ENCODE results near the gene SNX20.

The SNX20 gene

DNA sequence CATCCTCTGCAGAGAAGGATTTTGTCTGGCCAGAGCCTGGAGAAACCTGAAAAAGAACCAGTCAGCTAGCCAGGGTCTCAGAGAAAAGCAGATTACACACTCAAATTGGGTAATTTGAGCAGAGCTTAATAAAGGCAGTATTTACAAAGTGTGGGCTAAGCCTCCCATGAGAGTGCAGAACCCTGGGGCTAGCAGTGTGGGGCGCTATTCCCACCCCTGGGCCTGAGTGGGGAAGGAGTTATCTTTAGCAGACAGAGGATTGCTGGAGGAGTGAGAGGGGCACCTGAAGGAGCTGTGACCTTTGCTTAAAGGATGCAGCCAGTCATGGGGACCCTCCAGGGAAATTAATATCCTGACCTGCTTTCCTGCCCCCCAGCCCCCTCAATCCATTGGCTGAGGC, 46.2 kb downstream of the SNX20 start:
- no peak for DNase-seq (ENCODE audit: low read depth)

DNA sequence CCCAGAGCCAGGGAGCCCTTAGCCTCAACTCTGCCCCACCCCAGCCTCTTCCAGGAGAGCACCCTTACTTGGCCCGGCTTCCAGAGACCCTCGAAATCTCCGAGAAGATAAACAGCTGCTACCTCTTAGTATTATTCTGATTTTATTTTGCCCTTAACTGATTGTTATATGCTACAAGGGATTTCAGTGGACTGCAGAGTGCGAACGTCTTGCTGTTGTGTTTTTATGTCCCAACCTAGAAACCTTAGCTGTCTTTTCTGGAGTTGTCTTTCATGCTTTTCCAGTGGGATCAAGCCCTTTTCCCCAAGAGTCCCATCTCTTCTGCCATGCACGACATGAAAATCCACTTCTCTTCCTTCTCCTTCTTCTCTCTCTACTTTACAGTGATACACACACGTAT, 47.0 kb downstream of the SNX20 start:
- no peak for DNase-seq (ENCODE audit: low read depth)

DNA sequence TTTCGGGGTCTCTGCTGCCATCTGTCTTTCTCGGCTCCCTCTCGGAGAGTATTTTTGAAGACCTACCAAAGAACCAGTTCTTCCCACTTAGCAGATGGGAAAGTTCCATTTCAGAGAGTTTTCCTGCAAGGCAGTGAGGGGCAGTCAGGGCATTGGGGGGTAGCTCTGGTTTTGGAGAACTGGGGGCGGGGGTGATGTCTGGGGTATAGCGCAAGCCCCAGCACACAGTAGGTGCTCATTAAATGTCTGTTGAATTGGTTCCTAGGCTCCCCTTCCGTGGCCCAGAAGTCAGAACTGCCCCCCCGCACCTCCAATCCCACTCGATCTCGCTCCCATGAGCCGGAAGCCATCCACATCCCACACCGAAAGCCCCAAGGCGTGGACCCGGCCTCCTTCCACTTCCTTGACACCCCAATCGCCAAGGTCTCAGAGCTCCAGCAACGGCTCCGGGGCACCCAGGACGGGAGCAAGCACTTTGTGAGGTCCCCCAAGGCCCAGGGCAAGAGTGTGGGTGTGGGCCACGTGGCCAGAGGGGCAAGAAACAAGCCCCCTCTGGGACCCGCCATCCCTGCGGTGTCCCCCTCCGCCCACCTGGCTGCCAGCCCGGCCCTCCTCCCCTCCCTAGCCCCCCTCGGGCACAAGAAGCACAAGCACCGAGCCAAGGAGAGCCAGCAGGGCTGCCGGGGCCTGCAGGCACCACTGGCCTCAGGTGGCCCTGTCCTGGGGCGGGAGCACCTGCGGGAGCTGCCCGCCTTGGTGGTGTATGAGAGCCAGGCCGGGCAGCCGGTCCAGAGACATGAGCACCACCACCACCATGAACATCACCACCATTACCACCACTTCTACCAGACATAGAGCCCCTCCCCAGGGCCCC, 47.9 kb downstream of the SNX20 start:
- DNase-seq (ENCODE audit: low read depth), result no peak

DNA sequence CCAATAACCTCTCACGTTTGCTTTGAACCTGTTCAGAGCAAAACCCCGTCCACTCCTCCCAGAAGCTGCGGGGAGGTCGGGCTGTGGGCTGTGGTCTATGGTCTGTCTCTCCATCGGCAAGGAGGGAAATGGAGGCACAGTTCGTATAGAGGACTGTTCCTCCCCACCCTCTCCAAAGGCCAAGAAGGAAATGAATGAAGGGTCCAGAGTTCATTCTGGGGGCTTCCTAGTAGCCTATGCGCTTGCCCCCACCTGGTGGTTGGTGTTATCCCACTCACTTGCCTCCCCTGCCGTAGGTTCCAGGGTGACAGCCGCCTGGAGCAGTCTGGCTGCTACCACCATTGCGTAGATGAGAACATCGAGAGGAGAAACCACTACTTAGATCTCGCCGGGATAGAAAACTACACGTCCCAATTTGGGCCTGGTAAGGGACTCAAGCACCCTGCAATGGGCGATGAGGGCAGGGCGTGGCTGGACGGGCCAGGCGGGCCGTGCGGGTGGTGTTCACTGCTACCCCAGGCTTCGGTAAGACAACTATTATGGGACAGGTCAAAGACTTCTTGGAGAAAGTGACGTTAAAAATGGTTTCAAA, 49.0 kb downstream of the SNX20 start:
- DNase-seq (ENCODE audit: low read depth), result no peak

DNA sequence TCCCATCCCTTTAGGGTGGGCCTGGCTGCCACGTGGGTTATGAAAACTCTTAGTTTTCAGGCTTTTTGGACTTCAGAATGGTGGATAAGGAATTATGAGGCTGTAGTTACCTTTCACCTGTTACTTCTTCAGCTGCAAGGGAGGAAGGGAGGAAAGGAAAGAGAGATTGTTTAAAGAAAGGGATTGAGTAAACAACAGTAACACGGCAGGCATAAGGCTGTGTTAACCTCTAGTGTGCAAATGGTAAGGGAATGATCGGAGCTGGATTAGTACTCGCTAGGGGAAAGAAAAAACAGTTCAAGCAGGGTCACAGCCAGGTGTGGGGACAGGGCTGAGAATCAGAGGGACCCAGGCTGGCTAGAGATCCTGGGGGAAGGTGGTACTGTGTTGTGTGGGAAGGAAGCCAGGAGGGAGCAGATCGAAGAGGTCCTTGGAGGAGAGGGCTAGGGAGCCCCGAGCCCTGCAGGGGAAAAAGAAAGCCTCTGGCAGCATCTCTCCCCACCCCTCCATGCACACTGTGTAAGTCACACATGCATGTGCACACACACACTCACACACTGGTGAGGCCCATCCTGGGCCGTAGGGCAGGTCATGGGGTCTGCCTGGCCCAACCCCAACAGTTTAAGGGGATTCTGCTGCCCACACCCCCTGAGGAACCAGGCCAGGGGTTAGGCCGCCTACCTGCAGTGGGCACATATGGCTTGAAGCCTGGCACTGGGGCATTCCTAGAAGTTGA, 49.7 kb downstream of the SNX20 start:
- no peak for DNase-seq (ENCODE audit: low read depth)

DNA sequence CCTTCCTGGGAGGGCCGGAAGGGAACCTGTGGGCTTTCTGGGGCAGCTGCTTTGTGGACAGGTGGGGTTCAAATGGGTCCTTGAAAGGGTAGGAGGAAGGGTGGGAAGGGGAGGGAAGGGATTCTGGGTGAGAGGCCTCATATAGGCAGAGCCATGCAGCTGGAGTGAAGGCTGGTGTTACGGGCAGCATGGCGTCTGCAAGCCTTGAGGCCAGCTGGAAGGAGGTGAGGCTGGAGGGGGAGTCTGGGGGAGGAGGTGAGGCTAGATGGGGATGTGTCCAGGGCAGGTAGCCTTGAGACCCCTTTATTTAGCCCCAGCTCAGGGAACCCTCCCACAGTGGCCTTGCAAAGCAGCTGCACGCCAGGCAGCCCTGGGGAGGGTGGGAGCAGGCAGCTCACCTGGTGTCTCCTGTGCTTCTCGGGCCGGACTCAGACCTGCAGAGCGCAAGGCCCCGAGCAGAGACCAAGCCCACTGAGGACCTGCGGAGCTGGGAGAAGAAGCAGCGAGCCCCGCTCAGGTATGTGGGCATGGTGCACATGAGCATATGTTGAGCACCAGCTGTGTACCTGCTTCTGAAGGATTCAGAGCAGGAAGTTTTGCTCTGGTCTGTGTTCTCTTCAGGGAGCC, 50.6 kb downstream of the SNX20 start:
- DNase-seq (ENCODE audit: low read depth), result no peak

DNA sequence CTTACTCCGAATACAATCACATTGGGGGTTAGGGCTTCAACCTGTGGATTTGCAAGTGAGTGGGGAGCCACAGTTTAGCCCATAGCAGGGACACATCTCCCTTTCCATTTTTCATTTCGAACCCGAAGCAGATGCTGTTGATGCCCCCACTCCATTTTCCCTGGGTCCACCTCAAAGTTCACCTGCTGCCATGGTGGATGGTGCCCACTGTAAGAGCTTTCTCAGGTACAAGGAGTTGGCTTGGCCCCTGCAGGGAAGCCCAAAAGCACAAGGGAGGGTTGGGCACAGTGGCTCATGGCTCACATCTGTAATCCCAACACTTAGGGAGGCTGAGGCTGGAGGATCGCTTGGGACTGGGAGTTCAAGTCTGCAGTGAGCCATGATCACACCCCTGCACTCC, 51.8 kb downstream of the SNX20 start:
- DNase-seq (ENCODE audit: low read depth), result no peak

DNA sequence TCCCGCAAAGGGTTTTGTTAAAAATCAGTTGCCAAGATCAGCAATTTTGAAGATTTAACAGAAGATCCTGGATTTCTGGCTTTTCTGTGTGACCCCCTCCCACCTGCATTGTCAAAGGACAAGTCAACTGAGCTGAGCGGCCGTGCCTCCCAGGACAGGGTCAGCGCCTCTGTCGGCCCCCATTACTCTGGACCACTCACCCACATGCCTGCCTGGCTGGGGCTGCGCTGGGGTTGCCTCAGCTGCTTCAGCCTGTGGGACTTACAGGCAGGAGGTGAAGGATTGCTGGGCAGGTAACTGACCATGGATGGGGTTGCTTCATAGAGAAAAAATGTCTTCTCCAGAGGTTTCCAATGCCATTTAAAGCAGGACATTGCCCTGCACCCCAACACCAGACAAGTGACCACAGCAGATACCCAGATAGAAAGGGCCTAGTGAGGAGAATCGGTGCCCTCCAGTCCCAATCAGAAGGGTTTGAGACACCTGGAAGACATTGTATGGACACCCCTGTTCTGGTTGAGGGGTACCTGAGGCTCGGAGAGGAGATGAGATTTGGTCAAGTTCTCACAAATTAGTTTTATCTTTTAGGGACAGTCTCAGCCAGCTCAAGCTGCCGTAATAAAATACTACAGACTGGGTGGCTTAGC, 52.8 kb downstream of the SNX20 start:
- no peak for DNase-seq (ENCODE audit: low read depth)

DNA sequence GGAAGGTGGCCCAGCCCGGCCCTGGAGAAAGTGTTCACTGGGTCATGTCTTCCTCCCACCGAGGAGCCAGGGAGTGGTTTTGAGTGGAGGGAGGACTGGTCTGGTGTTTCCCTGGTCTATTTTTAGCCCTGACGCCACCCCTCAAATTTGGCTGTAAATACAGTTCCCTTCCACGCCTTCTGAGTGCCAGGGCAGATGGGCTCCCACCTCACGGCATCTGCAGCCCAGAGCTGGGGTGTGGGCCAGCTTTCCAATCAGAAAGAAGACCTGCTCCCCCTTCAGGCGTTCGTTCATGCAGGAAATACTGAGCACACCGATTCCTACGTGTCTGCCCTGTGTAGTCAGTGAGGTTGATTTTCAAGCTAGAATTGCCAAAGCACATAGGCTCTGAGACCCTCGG, 53.7 kb downstream of the SNX20 start:
- DNase-seq (ENCODE audit: low read depth), result no peak

DNA sequence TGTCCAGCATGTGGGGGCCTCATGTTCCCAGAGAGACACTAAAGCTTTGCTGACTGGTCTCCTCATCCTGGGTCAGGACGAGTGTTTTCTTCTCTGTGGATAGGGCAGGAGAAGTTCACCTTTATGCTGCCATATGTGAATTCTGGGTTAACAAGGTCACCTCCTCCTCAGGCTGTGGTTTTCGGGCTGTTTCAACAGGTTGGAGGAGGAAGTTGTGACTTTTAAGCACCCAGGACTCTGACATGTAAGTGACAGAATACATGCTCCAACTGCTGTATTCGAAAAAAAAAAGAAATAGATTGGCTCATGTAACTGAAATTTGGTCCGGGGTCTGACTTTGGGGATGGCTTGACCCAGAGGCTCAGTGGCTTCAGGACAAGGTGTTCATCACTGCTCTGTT, 54.2 kb downstream of the SNX20 start:
- no peak for DNase-seq (ENCODE audit: low read depth)

DNA sequence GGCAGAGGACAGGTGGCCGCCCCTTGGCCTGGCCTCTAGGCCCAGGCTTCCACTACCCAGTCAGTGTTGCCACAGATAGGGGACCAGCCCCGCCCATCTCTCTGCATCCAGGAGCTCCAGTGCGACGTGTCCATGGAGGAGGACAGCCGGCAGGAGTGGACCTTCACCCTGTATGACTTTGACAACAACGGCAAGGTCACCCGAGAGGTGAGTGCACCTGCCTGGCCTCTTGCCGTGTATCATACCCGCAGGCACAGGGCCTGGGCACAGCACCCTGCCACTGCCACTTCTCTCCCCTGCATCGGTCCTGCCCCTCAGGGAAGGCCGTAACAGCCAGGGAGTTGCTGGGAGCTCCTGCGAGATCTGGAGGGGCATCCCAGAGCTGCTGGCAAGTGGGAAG, 55.7 kb downstream of the SNX20 start:
- DNase-seq (ENCODE audit: low read depth), result no peak

DNA sequence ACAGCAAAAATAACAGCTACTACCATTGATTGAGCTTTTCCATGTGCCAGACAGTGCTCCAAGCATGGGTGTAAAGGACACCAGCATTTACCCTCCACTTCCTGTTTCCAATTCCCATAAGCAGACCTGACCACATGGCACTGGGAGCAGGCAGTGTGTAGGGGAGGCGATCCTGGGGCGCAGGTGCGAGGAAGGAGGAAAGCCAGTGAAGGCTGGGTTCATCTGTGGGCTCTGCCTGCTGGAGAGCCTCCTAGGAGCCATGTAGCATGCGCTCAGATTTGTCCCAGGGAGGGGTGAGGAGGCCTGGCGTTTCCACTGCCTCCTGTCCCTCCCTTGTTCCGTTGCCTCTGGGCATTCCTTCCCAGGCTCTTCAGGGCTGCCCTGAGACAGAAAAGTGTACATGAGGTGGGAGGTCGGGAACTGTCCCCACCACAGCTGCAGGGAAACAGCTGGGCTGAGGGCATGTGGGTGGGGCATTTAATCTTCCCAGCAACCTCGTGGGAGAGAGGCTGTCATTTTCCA, 56.6 kb downstream of the SNX20 start:
- DNase-seq (ENCODE audit: low read depth), result no peak

DNA sequence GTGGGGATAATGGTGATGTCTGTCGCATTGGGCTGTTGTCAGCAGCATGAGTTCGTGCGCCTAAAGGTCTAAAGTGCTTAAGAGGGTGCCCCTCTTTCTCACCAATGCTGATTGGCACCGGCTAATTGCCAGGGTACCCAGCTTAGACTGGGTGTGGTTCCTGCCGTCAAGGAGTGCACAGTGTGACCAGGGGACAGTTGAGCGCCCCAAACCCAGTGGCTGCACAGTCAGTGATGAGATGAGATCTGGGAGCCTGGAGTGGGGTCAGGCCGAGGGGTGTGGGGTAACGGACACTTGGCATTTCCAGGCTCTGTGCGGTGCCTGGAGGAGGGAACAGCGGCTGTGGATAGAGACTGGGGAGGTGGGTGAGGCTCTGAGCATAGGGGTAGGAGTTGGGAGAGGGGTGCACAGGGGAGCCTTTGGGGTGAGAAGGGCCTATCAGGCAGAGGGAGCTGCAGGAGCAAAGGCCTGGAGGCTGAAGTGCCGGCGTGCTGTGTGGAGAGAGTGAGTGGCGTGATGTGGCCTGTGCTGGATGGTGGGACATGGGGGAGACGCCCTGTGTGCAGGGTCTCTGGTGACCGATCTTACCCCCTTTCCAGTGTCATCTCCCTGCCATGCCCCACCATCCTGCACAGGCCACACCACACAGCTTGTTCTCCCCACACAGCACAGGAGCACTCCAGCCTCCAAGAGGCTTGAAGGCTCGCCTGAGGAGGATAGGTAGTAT, 58.3 kb downstream of the SNX20 start:
- no peak for DNase-seq (ENCODE audit: low read depth)

DNA sequence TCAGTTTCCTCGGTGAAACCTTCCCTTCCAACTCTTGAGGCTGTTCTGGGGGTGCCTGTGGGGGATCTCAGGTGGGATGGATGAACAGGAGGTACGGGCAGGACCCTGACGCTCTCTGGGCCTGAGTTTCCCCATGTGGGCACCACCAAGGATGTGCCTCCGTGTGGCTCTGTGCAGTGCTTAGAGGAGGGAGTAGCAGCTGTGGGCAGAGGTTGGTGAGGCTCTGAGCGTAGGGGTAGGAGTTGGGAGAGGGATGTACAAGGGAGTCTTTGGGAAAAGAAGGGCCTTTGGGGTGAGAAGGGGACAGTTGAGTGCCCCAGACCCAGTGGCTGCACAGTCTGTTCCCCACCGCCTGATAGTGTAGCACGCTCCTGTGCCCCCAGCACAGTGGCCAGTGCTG, 59.1 kb downstream of the SNX20 start:
- no peak for DNase-seq (ENCODE audit: low read depth)
